ENCODE measurements around the gene RGL2.
A peak's percentile ranks its signal among the peaks of the same experiment; 100 is the strongest.
"Not testable (repeated sequence)": the region's sequence is repeated elsewhere in the genome, so short reads cannot be mapped to it uniquely, and the experiment has no call there.

RGL2 gene

DNA sequence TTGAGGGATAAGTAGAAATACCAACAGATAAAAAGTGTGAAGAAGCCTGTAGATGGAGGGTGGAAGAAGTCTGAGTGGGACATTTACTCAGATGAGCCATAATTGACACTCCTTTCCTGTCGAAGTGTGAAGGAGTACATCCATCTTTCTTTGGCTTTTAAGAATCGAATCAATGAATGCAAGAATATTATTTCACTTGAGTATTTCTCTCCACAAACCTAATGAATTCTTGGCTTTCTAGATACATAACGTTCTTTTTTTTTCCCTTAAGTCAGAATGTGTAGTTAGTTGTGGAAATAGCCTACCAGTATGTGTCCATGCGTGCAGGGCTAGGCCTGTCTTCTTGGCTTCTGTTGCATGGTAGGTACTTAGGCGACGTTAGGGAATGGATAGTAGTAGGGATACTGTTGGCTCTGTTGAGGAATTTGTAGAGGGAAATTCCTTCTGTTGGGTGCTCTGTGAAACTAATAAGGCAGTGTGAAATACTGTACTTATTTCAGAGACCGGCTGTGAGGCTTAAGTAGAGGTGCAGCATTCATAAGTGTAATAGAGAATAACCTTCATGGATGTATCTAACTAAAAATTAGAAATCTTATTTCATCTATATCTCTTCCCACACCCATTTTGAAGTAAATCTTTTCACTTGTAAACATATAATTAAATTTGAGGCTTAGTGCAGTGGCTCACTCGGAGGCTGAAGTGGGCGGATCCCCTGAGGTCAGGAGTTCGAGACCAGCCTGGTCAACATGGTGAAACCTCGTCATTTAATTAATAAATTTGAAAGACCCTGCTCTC is 25.4 kb downstream of the RGL2 start:
- no peak for DNase-seq

DNA sequence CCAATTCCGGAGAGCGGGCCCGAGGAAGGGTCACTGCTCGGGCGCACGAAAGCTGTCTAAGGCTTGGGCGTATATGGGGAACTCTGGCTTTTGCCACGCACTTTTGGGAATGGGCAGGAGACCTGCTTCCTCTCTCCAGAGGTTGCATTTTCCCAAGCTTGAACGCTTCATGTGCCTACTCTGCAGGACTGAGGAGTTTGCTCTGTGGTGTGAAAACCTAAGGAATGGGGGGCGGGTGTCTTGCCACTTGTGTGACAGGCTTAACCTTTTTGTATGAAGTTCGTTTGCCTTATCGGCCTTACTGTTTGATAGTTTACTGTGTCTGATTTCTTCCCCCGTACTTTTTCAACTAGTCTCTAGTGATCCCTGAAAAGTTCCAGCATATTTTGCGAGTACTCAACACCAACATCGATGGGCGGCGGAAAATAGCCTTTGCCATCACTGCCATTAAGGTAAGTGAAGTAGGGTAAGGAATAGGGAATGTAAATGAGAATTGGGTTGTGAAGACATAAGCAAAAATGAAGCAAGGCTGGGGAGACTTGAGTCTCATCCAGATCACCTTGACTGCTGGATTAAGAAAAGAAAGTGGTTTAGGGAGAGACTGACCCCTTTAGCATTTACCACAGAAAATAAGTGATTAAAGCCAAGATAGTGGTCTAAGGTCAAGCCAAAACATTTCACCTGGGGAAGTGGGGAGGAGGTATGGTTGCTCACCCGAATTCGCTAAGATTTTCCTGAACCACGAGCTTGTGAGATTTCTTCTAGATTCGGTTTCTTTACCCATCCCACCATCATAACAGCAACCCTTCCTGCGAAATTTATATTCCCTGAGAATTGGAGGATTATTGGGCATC is 26.2 kb downstream of the RGL2 start:
- DNase-seq = no peak

DNA sequence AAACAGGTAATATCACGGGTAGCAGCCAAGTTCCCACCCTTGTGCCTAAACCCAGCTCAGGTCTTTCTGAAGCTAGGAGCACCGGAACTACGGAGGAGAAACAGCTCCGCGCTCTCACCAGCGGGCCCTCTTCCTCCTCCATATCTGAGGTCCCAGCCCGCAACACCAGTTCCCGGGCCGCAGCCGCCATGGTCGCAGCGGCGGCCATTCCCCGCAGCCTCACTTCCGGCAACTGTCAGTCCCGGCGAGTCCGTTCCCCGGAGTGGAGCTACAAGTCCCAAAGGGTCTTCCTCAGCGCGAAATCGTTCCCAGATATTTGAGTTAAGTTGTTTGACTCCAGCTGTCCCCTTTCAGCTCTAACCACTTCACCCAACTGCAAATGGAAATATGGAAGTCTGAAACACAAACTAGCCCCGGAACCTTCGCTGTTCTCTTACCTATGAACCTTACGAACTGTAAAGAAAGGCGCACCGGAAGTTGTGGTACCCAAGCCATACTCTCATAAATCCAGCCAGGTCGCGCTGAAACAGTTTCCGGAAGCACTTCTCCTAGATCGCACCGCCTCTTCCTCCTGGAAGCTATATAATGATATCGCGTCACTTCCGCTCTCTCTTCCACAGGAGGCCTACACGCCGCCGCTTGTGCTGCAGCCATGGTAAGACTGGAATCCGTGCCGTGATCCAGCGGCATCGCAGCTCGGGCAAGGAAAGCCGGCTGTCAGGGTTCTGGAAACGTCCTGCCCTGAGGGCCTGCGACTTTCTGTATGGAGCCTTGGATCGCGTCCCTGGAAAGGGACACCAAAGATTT is 27.1 kb downstream of the RGL2 start, which contains the start of the genes RPS18 and VPS52:
TSS of gene RPS18 (plus strand) at position 608 of the 807 bp plus-strand sequence. CDS start at position 653, 45 bp downstream.
TSS of gene VPS52 (minus strand) at position 409 of the 807 bp plus-strand sequence. CDS start at position 208, 201 bp downstream.
- peak; percentile 69 to 99 (median 89) for DNase-seq

DNA sequence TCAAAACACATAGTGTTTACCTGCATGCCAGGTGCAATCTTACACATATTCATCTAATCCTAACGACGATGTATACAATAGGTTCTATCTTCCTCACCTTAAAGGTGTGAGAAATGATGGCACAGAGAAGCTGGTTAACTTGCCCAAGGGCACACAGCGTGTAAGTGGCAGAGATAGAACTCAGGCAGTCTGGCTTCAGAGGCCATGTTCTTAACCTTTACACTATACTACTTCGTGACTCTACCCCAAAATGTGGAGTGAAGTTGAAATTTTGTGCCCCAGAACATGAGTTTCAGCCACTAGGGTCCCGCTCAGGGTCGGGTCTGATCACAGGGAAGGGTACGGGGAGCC is 27.6 kb downstream of the RGL2 start:
- DNase-seq = no peak

DNA sequence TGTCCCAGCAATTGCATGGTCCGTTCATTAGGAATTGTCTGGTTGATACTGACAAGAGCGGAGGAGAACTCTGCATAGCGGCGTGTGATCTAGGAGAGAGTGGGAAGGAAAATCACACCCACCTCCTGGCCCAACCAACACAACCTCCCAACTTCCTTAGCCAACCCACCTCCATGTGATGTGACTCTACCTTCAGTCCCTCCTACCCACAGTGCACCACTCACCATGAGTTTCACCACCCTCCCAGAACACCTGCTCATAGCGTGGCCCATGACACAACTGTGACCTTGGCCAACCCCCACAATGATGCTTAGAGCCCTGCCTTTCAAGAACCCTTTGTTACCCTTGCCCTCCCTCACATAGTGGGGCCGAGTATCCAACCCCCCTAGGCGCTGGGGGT is 34.7 kb downstream of the RGL2 start:
- DNase-seq = no peak

DNA sequence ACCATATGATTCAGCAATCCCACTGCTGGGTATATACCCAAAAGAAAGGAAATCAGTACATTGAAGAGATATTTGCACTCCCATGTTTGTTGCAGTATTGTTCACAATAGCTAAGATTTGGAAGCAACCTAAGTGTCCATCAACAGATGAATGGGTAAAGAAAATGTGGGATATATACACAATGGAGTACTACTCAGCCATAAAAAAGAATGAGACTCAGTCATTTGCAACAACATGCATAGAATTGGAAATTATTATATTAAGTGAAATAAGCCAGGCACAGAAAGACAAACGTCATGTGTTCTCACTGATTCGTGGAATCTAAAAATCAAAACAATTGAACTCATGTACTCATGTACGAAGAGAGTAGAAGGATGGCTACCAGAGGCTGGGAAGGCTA is 36.3 kb downstream of the RGL2 start:
- DNase-seq = not testable (repeated sequence)

DNA sequence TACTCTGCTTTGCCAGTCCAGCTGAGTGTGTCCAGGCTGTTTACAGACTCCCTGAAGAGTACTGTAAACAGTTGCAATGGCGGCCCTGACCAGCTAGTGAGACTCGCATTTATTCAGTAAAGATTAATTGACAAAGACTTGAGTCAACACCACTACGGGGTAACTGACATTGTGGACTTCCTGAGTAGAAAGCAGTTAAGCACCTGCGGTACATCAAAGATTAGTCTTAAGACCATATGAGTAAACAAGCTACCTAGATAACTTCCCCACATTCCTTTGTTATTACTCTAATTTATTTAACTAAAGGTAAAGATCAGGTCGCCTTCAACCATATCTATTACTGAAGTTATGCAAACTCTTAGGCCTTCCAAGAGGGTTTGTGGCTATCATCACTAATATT is 39.7 kb downstream of the RGL2 start:
- no peak for DNase-seq

DNA sequence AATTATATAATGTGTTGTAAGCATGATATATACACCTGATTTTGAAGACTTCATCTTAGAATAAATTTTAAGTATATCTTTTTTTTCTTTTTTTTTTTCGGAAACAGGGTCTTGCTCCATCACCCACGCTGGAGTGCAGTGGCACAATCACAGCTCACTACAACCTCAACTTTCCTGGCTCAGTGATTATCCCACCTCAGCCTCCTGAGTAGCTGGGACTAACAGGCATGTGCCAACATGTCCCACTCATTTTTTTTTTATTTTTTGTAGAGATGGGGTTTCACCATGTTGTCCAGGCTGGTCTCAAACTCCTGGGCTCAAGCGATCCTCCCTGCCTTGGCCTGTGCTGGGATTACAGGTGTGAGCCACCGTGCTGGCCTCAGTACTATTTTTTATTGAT is 44.2 kb downstream of the RGL2 start:
- no peak for DNase-seq

DNA sequence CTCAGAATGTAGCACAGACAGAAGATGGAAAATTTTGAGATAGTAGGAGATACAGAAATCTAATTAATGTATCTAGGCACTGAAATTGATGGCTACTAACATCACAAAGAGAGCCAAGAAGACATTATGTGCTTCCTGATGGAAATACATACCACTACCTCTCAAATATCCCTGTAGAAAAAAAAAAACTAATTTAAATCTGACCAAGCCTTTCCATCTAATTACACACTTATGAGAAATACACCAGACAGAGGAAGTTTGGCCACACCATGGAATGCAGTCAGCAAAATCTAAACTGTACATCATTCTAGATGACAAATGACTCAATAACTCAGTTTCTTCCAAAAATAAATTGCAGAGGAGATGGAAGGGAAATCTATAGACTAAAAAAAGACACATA is 46.0 kb downstream of the RGL2 start:
- no peak for DNase-seq

DNA sequence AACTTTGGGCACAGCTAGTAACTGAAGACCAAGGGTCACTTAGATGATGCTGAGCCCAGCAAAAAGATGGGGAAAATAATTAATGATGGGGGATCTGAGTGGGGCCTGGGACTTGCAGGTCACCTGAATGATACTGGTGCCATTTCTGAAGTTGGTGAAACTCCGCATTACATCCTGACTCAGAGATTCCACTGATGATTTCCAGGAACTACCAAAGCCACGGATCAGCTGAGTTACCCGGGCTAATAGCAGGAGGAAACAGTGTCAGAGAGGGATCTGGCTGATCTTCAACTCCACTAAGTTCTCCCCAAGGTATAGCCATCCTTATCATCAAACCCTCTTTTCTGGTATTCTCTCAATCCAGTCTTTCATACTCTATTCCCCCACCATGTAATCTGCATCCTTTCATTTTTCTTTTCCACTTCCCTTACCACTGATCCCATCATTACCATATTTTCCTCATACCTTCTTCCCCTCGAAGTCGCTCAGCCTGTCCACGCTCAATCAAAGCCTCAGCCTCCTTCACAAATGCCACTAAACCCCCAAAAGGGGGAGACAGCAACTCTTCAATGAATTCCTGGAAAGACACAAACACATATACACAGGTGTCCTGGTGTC is 47.2 kb downstream of the RGL2 start:
- no peak for DNase-seq

DNA sequence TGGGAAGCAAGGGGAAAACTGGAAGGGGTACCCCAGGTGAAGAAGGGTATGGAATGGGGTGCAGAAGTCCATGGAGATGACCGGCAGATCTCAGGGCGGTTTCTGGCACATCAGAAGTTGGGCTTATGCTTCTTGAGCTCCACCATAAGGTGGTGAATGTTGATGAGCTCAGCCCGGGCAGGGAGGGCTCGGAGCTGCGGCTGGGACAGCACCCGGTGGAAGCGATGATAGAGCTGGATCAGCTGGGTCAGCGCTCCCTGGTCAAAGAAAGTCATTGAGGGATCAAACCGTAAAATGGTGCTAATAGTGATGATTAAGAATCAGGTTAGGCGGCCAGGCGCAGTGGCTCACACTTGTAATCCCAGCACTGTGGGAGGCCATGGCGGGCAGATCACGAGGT is 48.0 kb downstream of the RGL2 start:
- DNase-seq = no peak

DNA sequence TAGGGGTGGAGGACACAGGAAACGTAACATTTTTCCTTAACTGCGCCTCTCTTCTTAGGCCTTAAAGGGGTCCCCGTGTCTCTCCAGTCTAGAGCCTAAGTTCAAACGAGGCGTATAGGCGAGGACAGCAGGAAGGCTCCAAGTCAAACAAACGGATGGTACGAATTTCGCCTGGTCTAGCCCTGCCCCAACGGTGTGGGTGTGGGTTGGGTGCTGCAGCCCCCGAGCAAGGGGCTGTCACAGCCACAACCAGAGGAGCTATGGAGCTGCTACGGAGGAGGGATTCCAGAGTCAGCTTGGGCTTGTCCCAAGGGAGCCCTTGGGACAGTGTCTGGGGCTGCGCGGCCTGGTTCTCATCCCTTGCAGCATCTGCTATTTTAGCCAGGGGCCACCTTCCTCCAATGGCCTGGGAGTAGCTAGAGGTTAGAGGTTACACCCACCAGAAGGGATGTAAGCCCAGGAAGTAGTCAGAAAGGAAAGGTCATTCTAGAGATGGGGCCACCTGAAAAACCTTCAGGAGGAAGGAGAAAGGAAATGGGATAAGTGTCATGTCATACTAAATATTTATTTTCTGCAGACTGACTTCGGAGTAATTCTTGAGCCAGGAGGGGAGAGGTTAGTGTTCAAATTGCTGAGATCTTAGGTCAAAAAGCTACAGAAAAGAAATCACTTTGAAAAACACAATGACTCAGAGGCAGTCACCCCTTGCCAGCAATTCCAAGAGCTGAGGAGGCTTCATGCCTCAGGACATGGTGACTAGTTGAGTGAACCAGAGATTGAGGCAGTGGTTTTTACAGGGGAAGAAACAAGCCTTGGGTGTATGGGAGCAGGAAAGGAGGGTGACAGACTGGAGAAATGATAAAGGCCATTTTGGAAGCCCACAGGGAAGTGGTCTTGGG is 48.8 kb downstream of the RGL2 start:
- DNase-seq = peak in 1 of 5 experiments; percentile 22

DNA sequence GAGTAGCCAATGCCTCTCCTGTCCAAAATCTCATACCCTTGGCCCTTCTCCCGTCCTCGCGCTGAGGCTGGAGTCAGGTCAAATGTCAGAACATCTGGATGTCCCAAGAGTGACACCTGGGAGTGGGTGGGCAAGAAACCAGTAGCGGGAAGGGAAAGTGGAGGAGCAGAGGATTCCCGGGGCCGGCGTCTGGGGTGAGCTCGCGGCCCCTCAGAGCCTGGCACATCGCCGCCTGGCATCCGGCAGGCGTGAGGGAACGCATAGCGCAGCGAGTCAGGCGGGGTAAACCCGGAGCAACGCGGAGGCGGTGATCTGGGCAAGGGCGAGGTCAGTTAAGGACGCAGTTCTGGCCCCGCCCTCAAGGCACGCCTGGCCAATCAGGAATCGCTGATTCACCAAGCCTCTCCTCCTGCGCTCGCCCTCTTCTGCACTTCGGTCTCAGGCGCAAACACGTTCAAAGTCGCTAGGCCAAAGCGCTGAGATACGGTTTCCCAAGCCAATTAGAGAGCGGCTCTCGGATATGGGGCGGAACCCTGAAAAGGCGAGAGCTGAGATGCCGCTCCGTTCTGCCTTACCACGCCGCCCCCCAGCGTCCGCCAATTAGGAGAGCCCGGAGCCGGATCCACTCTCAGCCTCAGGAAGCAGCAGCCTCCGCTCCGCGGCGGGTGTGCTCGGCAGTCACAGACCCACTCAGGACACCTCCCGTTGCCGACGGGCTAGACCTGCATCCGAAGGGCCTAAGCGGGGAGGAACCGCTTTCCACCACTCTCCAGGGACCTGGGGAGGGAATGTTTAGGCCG is 49.6 kb downstream of the RGL2 start:
- peak; percentile 87 to 99 (median 93) for DNase-seq

DNA sequence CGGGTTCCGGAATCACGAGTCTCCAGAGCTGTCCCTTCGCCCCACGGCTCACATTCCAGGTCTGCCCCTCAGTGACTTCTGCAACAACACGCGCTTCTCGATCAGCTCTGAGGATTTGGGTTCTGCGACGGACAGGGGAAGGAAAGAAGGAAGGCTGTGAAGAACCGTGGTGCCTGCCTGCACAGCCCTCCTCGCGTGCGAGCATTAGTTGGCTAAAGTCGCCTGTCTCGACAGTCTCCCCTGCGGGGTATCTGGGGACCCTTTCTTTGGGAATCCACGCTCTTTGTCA is 50.2 kb downstream of the RGL2 start:
- peak in 1 of 5 experiments; percentile 19 for DNase-seq

DNA sequence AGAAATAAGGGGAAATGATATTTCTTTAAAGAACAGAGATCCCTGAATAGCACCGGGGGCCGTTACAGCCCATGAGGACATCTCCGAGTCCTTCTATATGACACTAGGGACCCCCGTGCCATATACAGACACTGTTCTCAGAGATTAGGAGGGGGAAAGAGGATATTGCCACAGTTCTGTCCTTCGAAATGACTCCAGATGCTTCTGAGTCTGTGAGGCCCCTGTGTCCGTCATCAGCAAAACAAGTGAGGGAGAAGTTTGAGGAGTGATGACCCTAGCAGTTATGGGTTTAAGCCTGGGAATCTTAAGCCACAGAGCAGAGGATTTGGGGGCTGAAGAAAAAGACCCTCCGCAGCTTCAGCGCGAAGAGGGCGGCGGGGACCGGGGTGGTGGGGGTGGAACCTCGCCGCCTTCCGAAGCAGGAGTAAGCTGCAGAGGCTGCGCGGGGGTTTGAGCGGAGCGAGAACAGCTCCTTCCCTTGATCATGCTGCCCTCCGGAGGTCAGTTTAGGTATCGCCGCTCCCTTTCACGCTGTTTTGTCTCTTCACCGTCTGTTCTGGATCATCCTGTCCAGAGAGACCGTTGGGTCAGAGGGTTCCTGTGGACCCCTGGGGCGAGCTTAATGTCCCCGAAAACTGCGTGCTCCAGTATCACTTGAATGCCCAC is 50.6 kb downstream of the RGL2 start:
- peak; percentile 76 to 91 (median 83) for DNase-seq

DNA sequence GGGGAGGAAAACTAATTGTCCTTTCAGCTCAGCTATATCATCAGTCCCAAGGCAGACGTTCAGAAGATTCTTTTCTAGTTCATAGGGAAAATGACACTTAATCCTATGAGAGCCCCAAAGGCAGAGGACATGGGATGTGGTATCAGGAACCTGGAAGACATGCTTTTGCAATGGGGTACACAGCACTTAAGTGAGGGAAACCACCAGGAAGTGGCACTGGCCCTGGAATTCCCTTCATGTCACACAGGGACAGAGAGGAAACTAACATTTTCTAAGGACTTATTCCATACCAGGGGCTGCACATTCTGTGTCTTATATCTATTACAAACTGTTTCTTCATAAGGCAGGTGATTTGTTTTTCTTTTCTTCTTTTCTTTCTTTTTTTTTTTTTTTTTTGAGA is 55.3 kb downstream of the RGL2 start:
- no peak for DNase-seq

DNA sequence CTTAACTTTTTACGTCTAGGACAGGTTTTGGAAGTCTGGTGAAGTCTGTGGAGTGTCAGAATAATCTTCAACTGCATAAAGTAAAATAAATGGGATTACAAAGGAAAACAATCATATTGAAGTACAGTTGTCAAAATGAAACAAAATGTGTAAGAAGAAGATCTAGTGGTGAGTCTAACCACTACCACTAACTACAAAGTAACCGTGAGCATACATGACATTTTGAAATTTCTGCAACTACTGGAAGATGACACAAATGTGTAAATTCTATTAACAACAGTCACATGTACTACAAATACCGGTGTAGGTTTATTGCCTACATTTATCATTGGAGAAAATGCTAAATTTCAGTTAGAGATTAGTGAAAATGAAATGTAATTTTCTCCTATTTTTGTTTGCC is 56.8 kb downstream of the RGL2 start:
- peak in 1 of 5 experiments; percentile 83 for DNase-seq

Measured in T-helper 2 cell (primary cell).